B cell (primary cell): ENCODE data around the gene PEX10.

Experiments used
- EZH2 ChIP-seq: IDR thresholded peaks from 2 replicates; pipeline ENCODE4 v1.6.1; 2012; ENCODE audit warnings: borderline replicate concordance, low read depth, mild to moderate bottlenecking, moderate library complexity, low read length; ENCODE audit not compliant: insufficient read depth, poor library complexity, severe bottlenecking
- TF ChIP-seq, protein P1 (sequence below): fragments of 200-600 bp; IDR thresholded peaks from one replicate; pipeline ENCODE4 v1.8.0; 2022; ENCODE audit warnings: antibody characterized with exemption, mild to moderate bottlenecking

DNA sequence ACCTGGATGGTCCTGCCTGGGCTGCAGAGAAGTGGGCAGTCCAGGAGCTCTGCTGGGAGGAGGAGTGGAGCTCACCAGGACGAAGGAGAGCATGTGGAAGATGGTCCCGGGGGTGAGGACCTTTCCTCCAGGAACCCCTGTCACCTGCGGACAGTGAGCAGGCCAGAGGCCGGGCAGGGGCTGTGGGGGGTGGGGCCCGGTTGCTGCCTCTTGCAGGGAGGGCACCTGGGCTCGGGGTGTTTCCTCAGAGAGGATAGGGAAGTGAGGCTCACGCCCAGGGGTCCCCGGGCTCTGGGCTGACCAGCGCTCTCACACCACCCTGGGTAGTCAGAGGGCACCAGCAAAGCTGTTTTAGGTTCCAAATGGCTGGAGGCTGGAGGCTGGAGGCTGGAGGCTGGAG, 22.7 kb upstream of the PEX10 start:
- TF ChIP-seq, protein P1, sequence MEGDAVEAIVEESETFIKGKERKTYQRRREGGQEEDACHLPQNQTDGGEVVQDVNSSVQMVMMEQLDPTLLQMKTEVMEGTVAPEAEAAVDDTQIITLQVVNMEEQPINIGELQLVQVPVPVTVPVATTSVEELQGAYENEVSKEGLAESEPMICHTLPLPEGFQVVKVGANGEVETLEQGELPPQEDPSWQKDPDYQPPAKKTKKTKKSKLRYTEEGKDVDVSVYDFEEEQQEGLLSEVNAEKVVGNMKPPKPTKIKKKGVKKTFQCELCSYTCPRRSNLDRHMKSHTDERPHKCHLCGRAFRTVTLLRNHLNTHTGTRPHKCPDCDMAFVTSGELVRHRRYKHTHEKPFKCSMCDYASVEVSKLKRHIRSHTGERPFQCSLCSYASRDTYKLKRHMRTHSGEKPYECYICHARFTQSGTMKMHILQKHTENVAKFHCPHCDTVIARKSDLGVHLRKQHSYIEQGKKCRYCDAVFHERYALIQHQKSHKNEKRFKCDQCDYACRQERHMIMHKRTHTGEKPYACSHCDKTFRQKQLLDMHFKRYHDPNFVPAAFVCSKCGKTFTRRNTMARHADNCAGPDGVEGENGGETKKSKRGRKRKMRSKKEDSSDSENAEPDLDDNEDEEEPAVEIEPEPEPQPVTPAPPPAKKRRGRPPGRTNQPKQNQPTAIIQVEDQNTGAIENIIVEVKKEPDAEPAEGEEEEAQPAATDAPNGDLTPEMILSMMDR = no peak
- no peak for TF ChIP-seq EZH2
